NT2/D1 (cell line): ENCODE measurements around the gene SPAG7.

ENCODE experiments used
- SUZ12 ChIP-seq: IDR thresholded peaks from 2 replicates; pipeline ENCODE4 v1.6.1; 2011; ENCODE audit not compliant: insufficient read length, insufficient read depth; ENCODE audit errors: extremely low read depth
- YY1 ChIP-seq: IDR thresholded peaks from 2 replicates; pipeline ENCODE4 v1.6.1; 2011; ENCODE audit not compliant: insufficient read length, insufficient read depth
- ZNF274 ChIP-seq: IDR thresholded peaks from 2 replicates; pipeline ENCODE4 v1.6.1; 2011; ENCODE audit warnings: mild to moderate bottlenecking, low read depth, low read length

DNA sequence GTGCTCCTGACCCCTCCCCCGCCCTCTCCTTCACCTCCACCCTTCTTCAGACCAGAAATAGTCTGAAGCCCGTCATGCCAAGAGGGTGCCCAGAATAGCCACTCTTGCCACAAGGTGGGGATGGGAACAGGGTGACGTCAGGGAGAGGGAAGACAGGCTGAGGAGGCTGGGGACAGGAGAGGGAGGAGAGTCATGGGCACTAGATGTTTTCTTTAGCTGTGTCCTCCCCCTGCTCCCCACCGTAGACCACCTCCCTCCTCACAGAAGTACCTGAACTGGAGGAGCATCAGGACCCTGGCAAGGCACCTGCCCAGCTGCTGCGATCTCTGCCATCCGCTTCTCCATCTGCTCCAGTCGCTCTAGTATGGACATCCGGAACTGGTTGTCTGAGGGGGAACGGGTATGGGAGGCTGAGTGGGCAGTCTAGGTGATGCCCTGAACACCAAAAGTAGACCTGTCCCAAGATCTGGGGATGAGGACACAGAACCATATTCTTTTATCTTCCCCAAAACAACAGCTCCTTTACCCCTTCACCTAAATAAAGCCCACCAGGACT lies 6.6 kb upstream of the SPAG7 start:
- TF ChIP-seq YY1: no peak
- TF ChIP-seq ZNF274: no peak
- TF ChIP-seq SUZ12: no peak
